Tongue (tissue), 2 donors: ENCODE measurements around the gene EZH2. TPM values are rescaled to one million over a fixed set of nuclear protein-coding genes. Genes with fewer than 3 reads are reported as not detected.
A peak's percentile ranks its signal among the peaks of the same experiment; 100 is the strongest.

Experiments used
- DNase-seq: peaks from one replicate; pipeline ENCODE4 v3.0.0-alpha.2; 2015
- total RNA-seq: library from RNA; depleted of rRNA; stranded (reverse); fragments of >200 nt; gene quantifications from one replicate; pipeline ENCODE4 v1.2.3, GENCODE V29; 2014

The EZH2 gene
- total RNA-seq, 1 donor from 2014 or later: 22.4 TPM

GRCh38 chr7:148898845-148899484 lies 14.9 kb upstream of the EZH2 start:
- DNase-seq: no peak

- no peak for DNase-seq
Observed at GRCh38 chr7:148894591-148894990, 10.5 kb upstream of the EZH2 start.

GRCh38 chr7:148893071-148893470 lies 9.0 kb upstream of the EZH2 start:
- no peak for DNase-seq

GRCh38 chr7:148888300-148888699 lies 4.2 kb upstream of the EZH2 start:
- DNase-seq: no peak

- no peak for DNase-seq
Observed at GRCh38 chr7:148886844-148887243, 2.8 kb upstream of the EZH2 start.

GRCh38 chr7:148884299-148885022 lies 370 bp upstream of the EZH2 start:
- peak; percentile 97 for DNase-seq

- DNase-seq: peak; percentile 69
Observed at GRCh38 chr7:148883266-148884048, 634 bp downstream of the EZH2 start.

GRCh38 chr7:148882841-148883265 lies 1.2 kb downstream of the EZH2 start:
- DNase-seq: no peak

GRCh38 chr7:148882192-148882591 lies 1.9 kb downstream of the EZH2 start:
- no peak for DNase-seq

- DNase-seq: no peak
Observed at GRCh38 chr7:148878317-148878716, 5.8 kb downstream of the EZH2 start.

- DNase-seq: no peak
Observed at GRCh38 chr7:148877517-148877916, 6.6 kb downstream of the EZH2 start.

- no peak for DNase-seq
Observed at GRCh38 chr7:148872188-148872587, 11.9 kb downstream of the EZH2 start.

- no peak for DNase-seq
Observed at GRCh38 chr7:148871551-148871950, 12.5 kb downstream of the EZH2 start.

GRCh38 chr7:148871030-148871429 lies 13.1 kb downstream of the EZH2 start:
- no peak for DNase-seq

- no peak for DNase-seq
Observed at GRCh38 chr7:148868378-148868674, 15.8 kb downstream of the EZH2 start.

GRCh38 chr7:148867596-148868377 lies 16.3 kb downstream of the EZH2 start:
- DNase-seq: no peak

- DNase-seq: no peak
Observed at GRCh38 chr7:148866362-148866761, 17.7 kb downstream of the EZH2 start.

GRCh38 chr7:148865283-148865682 lies 18.8 kb downstream of the EZH2 start:
- no peak for DNase-seq

GRCh38 chr7:148863324-148863723 lies 20.8 kb downstream of the EZH2 start:
- DNase-seq: no peak

- DNase-seq: no peak
Observed at GRCh38 chr7:148862481-148862880, 21.6 kb downstream of the EZH2 start.

GRCh38 chr7:148858489-148858888 lies 25.6 kb downstream of the EZH2 start:
- DNase-seq: no peak

GRCh38 chr7:148856891-148857290 lies 27.2 kb downstream of the EZH2 start:
- DNase-seq: no peak

- no peak for DNase-seq
Observed at GRCh38 chr7:148856578-148856881, 27.6 kb downstream of the EZH2 start.
